HG02970 (cell line): ENCODE measurements around the gene METTL9.
"Not testable (repeated sequence)": the region's sequence is repeated elsewhere in the genome, so short reads cannot be mapped to it uniquely, and the experiment has no call there.

Experiments
- ATAC-seq: cut with Tn5 transposase; IDR thresholded peaks from one replicate; pipeline ENCODE4 v1.9.1; 2021; ENCODE audit warnings: mild to moderate bottlenecking, moderate library complexity, moderate number of reproducible peaks; ENCODE audit not compliant: unreplicated experiment, low FRiP score

The METTL9 gene

GRCh38 chr16:21654466-21654865 is 55.1 kb downstream of the METTL9 start:
- ATAC-seq = no peak

GRCh38 chr16:21654881-21655280 is 55.5 kb downstream of the METTL9 start:
- ATAC-seq = no peak

- no peak for ATAC-seq
Observed at GRCh38 chr16:21656795-21657768, 57.7 kb downstream of the METTL9 start.

GRCh38 chr16:21659124-21659523 is 59.7 kb downstream of the METTL9 start:
- no peak for ATAC-seq

- no peak for ATAC-seq
Observed at GRCh38 chr16:21663889-21664647, 64.7 kb downstream of the METTL9 start, which contains the start of gene OTOA. Gene OTOA (plus strand): TSS chr16:21663968. CDS start chr16:21678515, 14,547 bp downstream.

GRCh38 chr16:21664801-21665492 is 65.6 kb downstream of the METTL9 start:
- ATAC-seq = no peak

GRCh38 chr16:21666772-21667171 is 67.4 kb downstream of the METTL9 start:
- ATAC-seq = no peak

- no peak for ATAC-seq
Observed at GRCh38 chr16:21667575-21667974, 68.2 kb downstream of the METTL9 start.

- no peak for ATAC-seq
Observed at GRCh38 chr16:21673469-21673868, 74.1 kb downstream of the METTL9 start.

GRCh38 chr16:21674456-21674855 is 75.1 kb downstream of the METTL9 start:
- not testable (repeated sequence) for ATAC-seq

GRCh38 chr16:21680714-21681113 is 81.3 kb downstream of the METTL9 start:
- ATAC-seq = not testable (repeated sequence)

- ATAC-seq = no peak
Observed at GRCh38 chr16:21683184-21683583, 83.8 kb downstream of the METTL9 start.

- no peak for ATAC-seq
Observed at GRCh38 chr16:21684199-21684598, 84.8 kb downstream of the METTL9 start.

- ATAC-seq = no peak
Observed at GRCh38 chr16:21685034-21685455, 85.7 kb downstream of the METTL9 start.

- ATAC-seq = no peak
Observed at GRCh38 chr16:21689107-21689506, 89.7 kb downstream of the METTL9 start.

GRCh38 chr16:21690967-21691366 is 91.6 kb downstream of the METTL9 start:
- not testable (repeated sequence) for ATAC-seq

GRCh38 chr16:21694609-21695008 is 95.2 kb downstream of the METTL9 start:
- no peak for ATAC-seq

- ATAC-seq = no peak
Observed at GRCh38 chr16:21697032-21697431, 97.7 kb downstream of the METTL9 start.

- no peak for ATAC-seq
Observed at GRCh38 chr16:21698169-21699032, 99.0 kb downstream of the METTL9 start.

GRCh38 chr16:21701271-21701670 is 101.9 kb downstream of the METTL9 start:
- ATAC-seq = no peak
